ENCODE measurements around the gene MARCHF2. TPM values are rescaled to one million over a fixed set of nuclear protein-coding genes. Genes with fewer than 3 reads are reported as not detected.

The MARCHF2 gene
- total and polyA plus RNA-seq, 9 of the 15 experiments (the other 6 are each of a cell fraction or from before 2014, with no cell fraction given) = 0.39 to 6.4 (median 2.2) TPM

DNA sequence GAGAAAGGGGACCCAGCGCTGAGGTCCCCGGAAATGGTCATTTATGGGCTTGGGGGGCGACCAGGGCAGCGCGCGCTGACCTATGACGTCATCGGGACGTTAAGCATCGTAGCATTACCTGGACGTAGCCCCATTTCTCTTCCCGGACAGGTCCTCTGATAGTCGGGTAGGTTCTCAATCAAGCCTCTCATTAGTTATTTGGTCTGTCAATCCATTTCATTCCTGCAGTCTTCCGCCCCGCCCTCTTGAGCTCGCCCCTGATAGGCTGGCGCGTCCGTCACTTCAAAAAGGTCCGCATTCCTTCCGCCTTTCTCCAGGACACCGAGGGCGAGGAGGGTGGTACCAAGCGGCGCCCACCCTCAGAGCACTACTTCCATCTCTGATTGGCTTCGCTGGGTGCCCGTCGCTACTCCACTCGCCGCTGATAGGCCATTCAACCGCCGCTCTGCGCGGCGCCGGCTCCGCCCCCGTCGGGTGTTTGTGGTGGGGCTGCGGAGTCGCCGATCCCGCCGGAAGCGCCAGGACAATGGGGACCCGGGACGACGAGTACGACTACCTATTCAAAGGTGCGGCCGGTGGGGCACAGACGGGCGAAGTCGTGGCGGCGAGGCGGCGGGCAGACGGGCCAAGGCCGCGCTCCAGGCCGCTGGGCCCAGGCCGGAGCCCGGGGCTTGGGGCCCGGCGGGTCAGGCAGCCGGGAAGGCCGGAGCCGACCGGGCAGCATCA lies 23.1 kb upstream of the MARCHF2 start, which contains the start of gene RAB11B (continued):
- TF ChIP-seq, protein P1, sequence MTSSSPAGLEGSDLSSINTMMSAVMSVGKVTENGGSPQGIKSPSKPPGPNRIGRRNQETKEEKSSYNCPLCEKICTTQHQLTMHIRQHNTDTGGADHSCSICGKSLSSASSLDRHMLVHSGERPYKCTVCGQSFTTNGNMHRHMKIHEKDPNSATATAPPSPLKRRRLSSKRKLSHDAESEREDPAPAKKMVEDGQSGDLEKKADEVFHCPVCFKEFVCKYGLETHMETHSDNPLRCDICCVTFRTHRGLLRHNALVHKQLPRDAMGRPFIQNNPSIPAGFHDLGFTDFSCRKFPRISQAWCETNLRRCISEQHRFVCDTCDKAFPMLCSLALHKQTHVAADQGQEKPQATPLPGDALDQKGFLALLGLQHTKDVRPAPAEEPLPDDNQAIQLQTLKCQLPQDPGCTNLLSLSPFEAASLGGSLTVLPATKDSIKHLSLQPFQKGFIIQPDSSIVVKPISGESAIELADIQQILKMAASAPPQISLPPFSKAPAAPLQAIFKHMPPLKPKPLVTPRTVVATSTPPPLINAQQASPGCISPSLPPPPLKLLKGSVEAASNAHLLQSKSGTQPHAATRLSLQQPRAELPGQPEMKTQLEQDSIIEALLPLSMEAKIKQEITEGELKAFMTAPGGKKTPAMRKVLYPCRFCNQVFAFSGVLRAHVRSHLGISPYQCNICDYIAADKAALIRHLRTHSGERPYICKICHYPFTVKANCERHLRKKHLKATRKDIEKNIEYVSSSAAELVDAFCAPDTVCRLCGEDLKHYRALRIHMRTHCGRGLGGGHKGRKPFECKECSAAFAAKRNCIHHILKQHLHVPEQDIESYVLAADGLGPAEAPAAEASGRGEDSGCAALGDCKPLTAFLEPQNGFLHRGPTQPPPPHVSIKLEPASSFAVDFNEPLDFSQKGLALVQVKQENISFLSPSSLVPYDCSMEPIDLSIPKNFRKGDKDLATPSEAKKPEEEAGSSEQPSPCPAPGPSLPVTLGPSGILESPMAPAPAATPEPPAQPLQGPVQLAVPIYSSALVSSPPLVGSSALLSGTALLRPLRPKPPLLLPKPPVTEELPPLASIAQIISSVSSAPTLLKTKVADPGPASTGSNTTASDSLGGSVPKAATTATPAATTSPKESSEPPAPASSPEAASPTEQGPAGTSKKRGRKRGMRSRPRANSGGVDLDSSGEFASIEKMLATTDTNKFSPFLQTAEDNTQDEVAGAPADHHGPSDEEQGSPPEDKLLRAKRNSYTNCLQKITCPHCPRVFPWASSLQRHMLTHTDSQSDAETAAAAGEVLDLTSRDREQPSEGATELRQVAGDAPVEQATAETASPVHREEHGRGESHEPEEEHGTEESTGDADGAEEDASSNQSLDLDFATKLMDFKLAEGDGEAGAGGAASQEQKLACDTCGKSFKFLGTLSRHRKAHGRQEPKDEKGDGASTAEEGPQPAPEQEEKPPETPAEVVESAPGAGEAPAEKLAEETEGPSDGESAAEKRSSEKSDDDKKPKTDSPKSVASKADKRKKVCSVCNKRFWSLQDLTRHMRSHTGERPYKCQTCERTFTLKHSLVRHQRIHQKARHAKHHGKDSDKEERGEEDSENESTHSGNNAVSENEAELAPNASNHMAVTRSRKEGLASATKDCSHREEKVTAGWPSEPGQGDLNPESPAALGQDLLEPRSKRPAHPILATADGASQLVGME (CRISPR knock-in tag; IDR thresholded peaks at IDR 0.05) = peak; percentile 33; the same call in 1 of the 2 replicates
- TF ChIP-seq, protein P2, sequence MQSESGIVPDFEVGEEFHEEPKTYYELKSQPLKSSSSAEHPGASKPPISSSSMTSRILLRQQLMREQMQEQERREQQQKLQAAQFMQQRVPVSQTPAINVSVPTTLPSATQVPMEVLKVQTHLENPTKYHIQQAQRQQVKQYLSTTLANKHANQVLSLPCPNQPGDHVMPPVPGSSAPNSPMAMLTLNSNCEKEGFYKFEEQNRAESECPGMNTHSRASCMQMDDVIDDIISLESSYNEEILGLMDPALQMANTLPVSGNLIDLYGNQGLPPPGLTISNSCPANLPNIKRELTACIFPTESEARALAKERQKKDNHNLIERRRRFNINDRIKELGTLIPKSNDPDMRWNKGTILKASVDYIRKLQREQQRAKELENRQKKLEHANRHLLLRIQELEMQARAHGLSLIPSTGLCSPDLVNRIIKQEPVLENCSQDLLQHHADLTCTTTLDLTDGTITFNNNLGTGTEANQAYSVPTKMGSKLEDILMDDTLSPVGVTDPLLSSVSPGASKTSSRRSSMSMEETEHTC (IDR thresholded peaks at IDR 0.05) = no peak
- TF ChIP-seq PATZ1 (CRISPR knock-in tag; IDR thresholded peaks at IDR 0.05; ENCODE audit: borderline replicate concordance) = no peak
- no peak for TF ChIP-seq PHB2 (IDR thresholded peaks at IDR 0.05; ENCODE audit: low read depth)
- no peak for TF ChIP-seq SMAD3 (CRISPR knock-in tag; conservative IDR thresholded peaks at IDR 0.05)
- no peak for TF ChIP-seq MCM7 (IDR thresholded peaks at IDR 0.05)
- no peak for TF ChIP-seq NFXL1 (CRISPR knock-in tag; IDR thresholded peaks at IDR 0.05)
- TF ChIP-seq RFX1 (IDR thresholded peaks at IDR 0.05) = peak; percentile 73; the same call in 1 of the 2 replicates
- no peak for TF ChIP-seq BDP1 (IDR thresholded peaks at IDR 0.05; ENCODE audit: insufficient read depth, insufficient read length)
- TF ChIP-seq, protein P3, sequence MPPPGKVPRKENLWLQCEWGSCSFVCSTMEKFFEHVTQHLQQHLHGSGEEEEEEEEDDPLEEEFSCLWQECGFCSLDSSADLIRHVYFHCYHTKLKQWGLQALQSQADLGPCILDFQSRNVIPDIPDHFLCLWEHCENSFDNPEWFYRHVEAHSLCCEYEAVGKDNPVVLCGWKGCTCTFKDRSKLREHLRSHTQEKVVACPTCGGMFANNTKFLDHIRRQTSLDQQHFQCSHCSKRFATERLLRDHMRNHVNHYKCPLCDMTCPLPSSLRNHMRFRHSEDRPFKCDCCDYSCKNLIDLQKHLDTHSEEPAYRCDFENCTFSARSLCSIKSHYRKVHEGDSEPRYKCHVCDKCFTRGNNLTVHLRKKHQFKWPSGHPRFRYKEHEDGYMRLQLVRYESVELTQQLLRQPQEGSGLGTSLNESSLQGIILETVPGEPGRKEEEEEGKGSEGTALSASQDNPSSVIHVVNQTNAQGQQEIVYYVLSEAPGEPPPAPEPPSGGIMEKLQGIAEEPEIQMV (tag; conservative IDR thresholded peaks at IDR 0.05; ENCODE audit: low read depth) = no peak
- TF ChIP-seq STAG1 (CRISPR knock-in tag; IDR thresholded peaks at IDR 0.05; ENCODE audit: borderline replicate concordance) = no peak
- no peak for TF ChIP-seq MECOM (CRISPR knock-in tag; IDR thresholded peaks at IDR 0.05)
- no peak for TF ChIP-seq U2AF1 (optimal IDR thresholded peaks at IDR 0.05; ENCODE audit: low read depth, low read length)
- TF ChIP-seq ELF2 (CRISPR knock-in tag; IDR thresholded peaks at IDR 0.05) = no peak
- no peak for TF ChIP-seq SMAD1 (IDR thresholded peaks at IDR 0.05; ENCODE audit: low read depth, low read length, partially characterized antibody)
- peak; percentile 65 for TF ChIP-seq ZNF311 (CRISPR knock-in tag; IDR thresholded peaks at IDR 0.05)
- TF ChIP-seq NFRKB (IDR thresholded peaks at IDR 0.05; ENCODE audit: low read depth) = 0 out of 2 replicates have a peak, but pooled peaks have one; percentile 37
- TF ChIP-seq IFI16 (CRISPR knock-in tag; IDR thresholded peaks at IDR 0.05) = no peak
- TF ChIP-seq ELF4 (CRISPR knock-in tag; IDR thresholded peaks at IDR 0.05) = peak; percentile 85
